ENCODE data around the gene POR. TPM values are rescaled to one million over a fixed set of nuclear protein-coding genes. Genes with fewer than 3 reads are reported as not detected.
"Not testable (repeated sequence)": the region's sequence is repeated elsewhere in the genome, so short reads cannot be mapped to it uniquely, and the experiment has no call there.

POR gene
- total and polyA plus RNA-seq, 12 donors, result 268 to 1,301 (median 597) TPM

- DNase-seq, result no peak
- H3K9me3 ChIP-seq (replicated peaks in 1 of 3), result no peaks in the 10 kb centered on the region
- 92 to 96% (median 96%) methylated on average over 5 to 10 of the region's 10 CpGs for WGBS, 4 donors
Measured at GRCh38 chr7:76003351-76003750, 88.4 kb downstream of the POR start.

DNA sequence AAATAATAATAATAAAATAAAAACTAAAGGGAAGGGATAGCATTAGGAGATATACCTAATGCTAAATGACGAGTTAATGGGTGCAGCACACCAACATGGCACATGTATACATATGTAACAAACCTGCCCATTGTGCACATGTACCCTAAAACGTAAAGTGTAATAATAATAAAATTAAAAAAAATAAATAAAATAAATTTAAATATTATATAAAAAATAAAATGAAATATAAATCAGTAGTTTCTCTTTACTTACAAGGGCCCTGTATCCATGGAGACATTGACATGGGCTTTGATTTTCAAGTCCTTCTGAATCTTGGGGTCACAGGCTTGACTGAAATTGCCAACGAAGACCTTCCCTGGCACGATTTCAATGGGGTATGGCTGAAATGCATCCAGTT lies 90.0 kb downstream of the POR start:
- H3K27ac ChIP-seq; H3K4me1 ChIP-seq (replicated peaks in 1 of 2); H3K9me3 ChIP-seq (replicated peaks in 1 of 3); H3K4me3 ChIP-seq; intact Hi-C loops (cut with DNase I); DNase-seq; H3K27me3 ChIP-seq: not testable (repeated sequence)
- 80 to 96% (median 88%) methylated on average over 4 of the region's 4 CpGs for WGBS, 4 donors
- H3K36me3 ChIP-seq (replicated peaks in 1 of 2), result peaks cover 0 to 22% of the 10 kb centered on the region in 2 donors

More at GRCh38 chr7:76003351-76003750, 88.4 kb downstream of the POR start:
- TF ChIP-seq POLR2A (IDR thresholded peaks at IDR 0.05) (no peak), CTCF (IDR thresholded peaks at IDR 0.05) (no peak)
- Histone ChIP-seq H3K27me3 (no peaks in the 10 kb centered on the region), H3K27ac (no peak overlapping the region), H3K36me3 (replicated peaks in 1 of 2) (peaks cover 0 to 25% of the 10 kb centered on the region in 2 donors), H3K4me3 (no peak overlapping the region), H3K4me1 (replicated peaks in 1 of 2) (no peaks in the 10 kb centered on the region)
- intact Hi-C loops (cut with DNase I), result no loop called here

GRCh38 chr7:76008156-76008687 lies 93.3 kb downstream of the POR start:
- Histone ChIP-seq H3K4me3 (no peak overlapping the region), H3K4me1 (replicated peaks in 1 of 2) (peaks cover 0 to 9% of the 10 kb centered on the region in 2 donors), H3K36me3 (replicated peaks in 1 of 2) (peaks cover 0 to 17% of the 10 kb centered on the region in 2 donors), H3K27ac (no peak overlapping the region), H3K27me3 (no peaks in the 10 kb centered on the region), H3K9me3 (replicated peaks in 1 of 3) (no peaks in the 10 kb centered on the region)
- intact Hi-C loops (cut with DNase I), result no loop called here
- TF ChIP-seq POLR2A (IDR thresholded peaks at IDR 0.05), result no peak
- TF ChIP-seq CTCF (IDR thresholded peaks at IDR 0.05), result no peak
- 72 to 80% (median 79%) methylated on average over 8 of the region's 8 CpGs for WGBS, 4 donors
- DNase-seq, result no peak

DNA sequence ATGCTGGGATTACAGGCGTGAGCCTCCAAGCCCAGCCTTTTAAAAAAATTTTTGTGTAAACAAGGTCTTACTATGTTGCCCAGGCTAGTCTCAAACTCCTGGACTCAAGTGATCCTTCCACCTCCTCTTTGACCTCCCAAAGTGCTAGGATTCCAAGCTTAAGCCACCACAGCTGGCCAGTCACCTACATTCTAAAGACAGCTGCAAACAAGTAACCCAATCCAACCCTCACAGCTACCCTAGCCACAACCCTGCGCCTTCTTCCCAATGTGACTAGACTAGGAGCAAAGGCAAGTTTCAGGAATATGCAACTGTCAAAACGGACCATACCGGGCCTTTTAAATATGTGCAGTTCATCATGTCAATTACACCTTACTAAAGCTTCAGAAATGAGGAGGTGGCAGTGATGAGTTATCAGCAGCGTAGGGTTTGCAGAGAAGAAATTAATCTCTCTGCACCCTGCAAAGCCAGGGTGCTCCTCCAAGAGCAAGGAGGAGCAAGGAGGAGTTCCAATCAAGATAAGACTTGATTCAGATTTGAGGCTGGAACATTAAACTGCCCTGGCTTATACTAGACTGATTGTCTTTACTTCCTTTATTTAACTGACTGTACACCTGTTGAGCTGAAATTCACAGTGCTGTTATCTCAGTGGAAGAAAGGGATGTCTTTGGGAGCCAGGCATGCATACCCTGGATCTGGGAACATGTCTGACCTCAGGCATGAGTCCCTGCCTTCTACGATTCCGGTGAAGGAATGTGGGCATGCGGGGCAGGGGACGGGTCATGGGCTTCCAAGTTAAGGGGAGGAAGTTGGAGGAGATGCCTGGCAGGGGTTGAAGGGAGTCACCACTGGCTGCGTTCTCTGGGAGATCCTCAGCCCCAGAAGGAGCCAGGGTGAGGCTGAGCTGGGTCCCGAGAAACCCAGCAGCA lies 95.0 kb downstream of the POR start:
- H3K27me3 ChIP-seq, result no peaks in the 10 kb centered on the region
- intact Hi-C loops (cut with DNase I), result loop anchor here in 1 of 2 donors (10.0 kb wide), 1 partner anchor 225 kb away; no protein-coding TSS in a partner anchor
- no peak for DNase-seq
- 91 to 94% (median 92%) methylated on average over 7 to 11 of the region's 11 CpGs for WGBS, 4 donors
- TF ChIP-seq CTCF (IDR thresholded peaks at IDR 0.05), result no peak
- TF ChIP-seq POLR2A (IDR thresholded peaks at IDR 0.05), result no peak
- no peak overlapping the region for H3K27ac ChIP-seq
- no peaks in the 10 kb centered on the region for H3K9me3 ChIP-seq (replicated peaks in 1 of 3)
- H3K36me3 ChIP-seq (replicated peaks in 1 of 2), result peaks cover 0 to under 1% of the 10 kb centered on the region in 2 donors
- H3K4me3 ChIP-seq, result no peak overlapping the region
- H3K4me1 ChIP-seq (replicated peaks in 1 of 2), result peaks cover 0 to 9% of the 10 kb centered on the region in 2 donors

Data from adrenal gland (tissue), 12 donors.